GM21723 (cell line): ENCODE measurements around the gene FAM151A.
"Not testable (repeated sequence)": the region's sequence is repeated elsewhere in the genome, so short reads cannot be mapped to it uniquely, and the experiment has no call there.

Source experiments
- ATAC-seq: cut with Tn5 transposase; IDR thresholded peaks from one replicate; pipeline ENCODE4 v1.9.1; 2021; ENCODE audit warnings: mild to moderate bottlenecking, moderate library complexity; ENCODE audit not compliant: unreplicated experiment

FAM151A gene

GRCh38 chr1:54636461-54637446 lies 13.4 kb upstream of the FAM151A start:
- not testable (repeated sequence) for ATAC-seq

GRCh38 chr1:54635804-54636203 lies 12.5 kb upstream of the FAM151A start:
- not testable (repeated sequence) for ATAC-seq

- ATAC-seq = no peak
Observed at GRCh38 chr1:54627196-54627595, 3.9 kb upstream of the FAM151A start.

- ATAC-seq = no peak
Observed at GRCh38 chr1:54624466-54625464, 1.4 kb upstream of the FAM151A start.

- no peak for ATAC-seq
Observed at GRCh38 chr1:54619749-54620148, 3.6 kb downstream of the FAM151A start.

- no peak for ATAC-seq
Observed at GRCh38 chr1:54615531-54616279, 7.6 kb downstream of the FAM151A start.

- no peak for ATAC-seq
Observed at GRCh38 chr1:54614563-54614962, 8.8 kb downstream of the FAM151A start.

GRCh38 chr1:54614024-54614423 lies 9.3 kb downstream of the FAM151A start:
- no peak for ATAC-seq

- no peak for ATAC-seq
Observed at GRCh38 chr1:54611621-54612020, 11.7 kb downstream of the FAM151A start.

GRCh38 chr1:54610601-54611580 lies 12.4 kb downstream of the FAM151A start:
- no peak for ATAC-seq

- ATAC-seq = no peak
Observed at GRCh38 chr1:54610048-54610447, 13.3 kb downstream of the FAM151A start.

GRCh38 chr1:54609301-54609921 lies 13.9 kb downstream of the FAM151A start:
- ATAC-seq = no peak

GRCh38 chr1:54608566-54609230 lies 14.6 kb downstream of the FAM151A start:
- ATAC-seq = no peak

- ATAC-seq = no peak
Observed at GRCh38 chr1:54607821-54608565, 15.3 kb downstream of the FAM151A start.

GRCh38 chr1:54606990-54607325 lies 16.4 kb downstream of the FAM151A start:
- ATAC-seq = no peak

- no peak for ATAC-seq
Observed at GRCh38 chr1:54606096-54606989, 17.0 kb downstream of the FAM151A start.
